ENCODE measurements around the gene FAM185A. TPM values are rescaled to one million over a fixed set of nuclear protein-coding genes. Genes with fewer than 3 reads are reported as not detected.

Gene FAM185A
- polyA plus RNA-seq, 3 donors: 2.5 to 6.8 (median 4.8) TPM

GRCh38 chr7:102814025-102814471 is 65.2 kb downstream of the FAM185A start:
- Histone ChIP-seq H3K79me2 (ENCODE audit: insufficient read depth, low read length) (no peaks in the 10 kb centered on the region), H3K9me3 (replicated peaks in 1 of 2; ENCODE audit: control insufficient read depth in 1 of 2, insufficient read depth in 1 of 2, low read length in 2 of 2) (no peaks in the 10 kb centered on the region), H3K9ac (ENCODE audit: insufficient read depth, low read length, poor library complexity, severe bottlenecking) (no peak overlapping the region), H3K4me3 (replicated peaks in 1 of 3; ENCODE audit: low read depth in 2 of 3, low read length in 3 of 3) (no peak overlapping the region), H4K20me1 (ENCODE audit: insufficient read depth, low read length) (no peaks in the 10 kb centered on the region), H3K27me3 (ENCODE audit: control insufficient read depth in 2 of 2, insufficient read depth in 2 of 2, low read length in 2 of 2) (no peaks in the 10 kb centered on the region), H2AFZ (ENCODE audit: insufficient read depth, low read depth, low read length, poor library complexity, severe bottlenecking) (no peak overlapping the region), H3K4me2 (replicated peaks; ENCODE audit: extremely low read depth, low read length, poor library complexity, severe bottlenecking) (no peak overlapping the region), H3K4me1 (ENCODE audit: control insufficient read depth in 1 of 2, insufficient read depth in 2 of 2, low read length in 2 of 2) (peaks cover 19 to 24% of the 10 kb centered on the region in 2 donors), H3K27ac (ENCODE audit: low read depth in 1 of 2, low read length in 2 of 2) (no peak overlapping the region), H3K36me3 (replicated peaks in 1 of 2; ENCODE audit: control insufficient read depth in 1 of 2, insufficient read depth in 2 of 2, low read length in 2 of 2) (no peaks in the 10 kb centered on the region)
- H3K4me3 Mint-ChIP-seq: no peak overlapping the region
- no CpG with 5 or more reads among the region's 4 CpGs for WGBS (ENCODE audit: insufficient coverage)
- peaks cover 22% of the 10 kb centered on the region for H3K4me1 Mint-ChIP-seq
- no peak for DNase-seq
- peaks cover 0 to 2% (median 0%) of the 10 kb centered on the region in 7 donors for H3K9me3 Mint-ChIP-seq
- H3K27me3 Mint-ChIP-seq (ENCODE audit: low read depth in 3 of 3): peaks cover 0 to 2% (median 0%) of the 10 kb centered on the region in 3 donors
- TF ChIP-seq CTCF (IDR thresholded peaks at IDR 0.05): no peak
- H3K36me3 Mint-ChIP-seq: peaks cover 12 to 14% of the 10 kb centered on the region in 2 donors
- no peak overlapping the region for H3K27ac Mint-ChIP-seq
- intact Hi-C loops (cut with micrococcal nuclease): no loop called here

- no peak overlapping the region for H3K4me2 ChIP-seq (replicated peaks; ENCODE audit: extremely low read depth, low read length, poor library complexity, severe bottlenecking)
- H3K36me3 ChIP-seq (replicated peaks in 1 of 2; ENCODE audit: control insufficient read depth in 1 of 2, insufficient read depth in 2 of 2, low read length in 2 of 2): peaks cover 0 to 2% of the 10 kb centered on the region in 2 donors
- H3K4me1 ChIP-seq (ENCODE audit: control insufficient read depth in 1 of 2, insufficient read depth in 2 of 2, low read length in 2 of 2): peaks cover 2 to 8% of the 10 kb centered on the region in 2 donors
- no peaks in the 10 kb centered on the region for H3K4me1 Mint-ChIP-seq
- peaks cover 0 to 1% (median 0%) of the 10 kb centered on the region in 3 donors for H3K27me3 Mint-ChIP-seq (ENCODE audit: low read depth in 3 of 3)
- H2AFZ ChIP-seq (ENCODE audit: insufficient read depth, low read depth, low read length, poor library complexity, severe bottlenecking): no peak overlapping the region
- H3K9me3 Mint-ChIP-seq: no peaks in the 10 kb centered on the region
- no peak overlapping the region for H3K27ac Mint-ChIP-seq
- DNase-seq: no peak
- no peak overlapping the region for H3K4me3 ChIP-seq (replicated peaks in 1 of 3; ENCODE audit: low read depth in 2 of 3, low read length in 3 of 3)
- no peaks in the 10 kb centered on the region for H3K79me2 ChIP-seq (ENCODE audit: insufficient read depth, low read length)
- intact Hi-C loops (cut with micrococcal nuclease): no loop called here
- H3K36me3 Mint-ChIP-seq: peaks cover 6 to 9% of the 10 kb centered on the region in 2 donors
- 100% methylated on average over 1 of the region's 4 CpGs for WGBS (ENCODE audit: insufficient coverage)
- no peaks in the 10 kb centered on the region for H4K20me1 ChIP-seq (ENCODE audit: insufficient read depth, low read length)
- H3K9ac ChIP-seq (ENCODE audit: insufficient read depth, low read length, poor library complexity, severe bottlenecking): no peak overlapping the region
- H3K27me3 ChIP-seq (ENCODE audit: control insufficient read depth in 2 of 2, insufficient read depth in 2 of 2, low read length in 2 of 2): no peaks in the 10 kb centered on the region
- H3K4me3 Mint-ChIP-seq: no peak overlapping the region
- TF ChIP-seq CTCF (IDR thresholded peaks at IDR 0.05): no peak
- no peak overlapping the region for H3K27ac ChIP-seq (ENCODE audit: low read depth in 1 of 2, low read length in 2 of 2)
- H3K9me3 ChIP-seq (replicated peaks in 1 of 2; ENCODE audit: control insufficient read depth in 1 of 2, insufficient read depth in 1 of 2, low read length in 2 of 2): no peaks in the 10 kb centered on the region
Measured at GRCh38 chr7:102817616-102818573, 69.1 kb downstream of the FAM185A start.

Data from CD14-positive monocyte (primary cell).